ENCODE measurements around the gene BRMS1.
"Not testable (repeated sequence)": the region's sequence is repeated elsewhere in the genome, so short reads cannot be mapped to it uniquely, and the experiment has no call there.

GRCh38 chr11:66320289-66320688, 24.6 kb downstream of the BRMS1 start:
- TF ChIP-seq CTCF, POLR2AphosphoS5, POLR2A, EP300 (IDR thresholded peaks at IDR 0.05): not testable (repeated sequence)
